Putamen (tissue), 1 donor: ENCODE data around the gene NDUFAF8.

ENCODE experiments used
- DNase-seq: peaks from one replicate; pipeline ENCODE4 v3.0.0-alpha.2; 2016; ENCODE audit warnings: low spot score

The NDUFAF8 gene

DNA sequence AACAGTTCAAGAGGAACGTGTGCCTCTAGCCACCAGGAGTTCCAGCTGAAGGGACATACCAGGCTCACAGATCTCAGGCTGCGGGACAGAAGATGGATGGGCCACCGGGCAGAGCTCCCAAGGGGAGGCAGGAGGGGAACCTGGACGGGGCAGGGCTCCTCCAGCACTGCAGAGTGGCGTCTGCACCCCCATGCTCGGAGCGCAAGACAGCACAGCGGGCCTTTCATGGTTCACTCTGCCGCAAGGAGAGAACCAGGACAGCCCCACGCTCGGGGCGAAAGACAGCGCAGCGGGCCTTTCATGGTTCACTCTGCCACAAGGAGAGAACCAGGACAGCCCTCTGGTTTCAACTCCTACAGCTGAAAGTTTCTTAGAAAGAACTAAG lies 35.3 kb downstream of the NDUFAF8 start:
- no peak for DNase-seq

DNA sequence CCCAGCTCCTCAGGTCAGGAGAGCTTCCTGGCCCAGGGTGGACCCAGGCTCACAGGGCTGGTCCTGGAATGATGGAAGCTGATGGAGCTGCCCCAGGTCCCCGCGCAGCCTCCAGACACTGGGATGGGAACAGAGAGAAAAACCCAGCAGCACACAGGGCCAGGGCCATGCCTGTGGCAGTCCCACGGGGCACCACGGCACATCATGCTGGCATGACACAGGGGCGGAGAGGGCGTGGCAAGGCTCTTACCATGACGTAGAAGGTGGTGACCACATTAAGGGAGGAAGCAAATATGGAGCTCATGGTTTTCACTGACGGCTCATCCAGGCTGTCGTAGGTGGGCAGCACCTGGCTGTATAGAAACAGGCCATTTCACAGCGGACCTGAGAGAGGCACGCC lies 37.7 kb downstream of the NDUFAF8 start:
- no peak for DNase-seq

- DNase-seq: no peak
Measured at GRCh38 chr17:81277421-81277820, 38.3 kb downstream of the NDUFAF8 start.

- DNase-seq: no peak
Measured at GRCh38 chr17:81277946-81278693, 39.0 kb downstream of the NDUFAF8 start.

DNA sequence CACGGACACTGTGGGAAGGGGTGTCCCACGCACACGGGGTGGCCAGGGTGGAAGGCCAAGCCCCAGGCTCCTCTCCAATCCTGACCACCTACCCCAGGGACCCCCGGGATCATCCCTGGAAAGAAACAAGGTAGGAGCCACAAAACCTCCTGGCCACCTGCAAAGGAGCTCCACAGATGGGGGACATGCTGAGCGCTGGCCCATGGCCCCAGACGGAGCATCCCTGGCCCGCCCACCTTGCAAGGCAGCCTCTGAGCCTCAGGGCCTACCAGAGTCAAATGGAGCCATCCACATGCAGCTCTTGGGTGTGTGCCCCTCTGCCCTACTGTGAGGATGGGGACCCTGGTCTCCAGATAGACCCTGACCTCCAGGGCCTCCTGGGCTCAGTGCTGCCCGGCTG lies 39.7 kb downstream of the NDUFAF8 start:
- DNase-seq: no peak

- no peak for DNase-seq
Measured at GRCh38 chr17:81279278-81280275, 40.5 kb downstream of the NDUFAF8 start.

GRCh38 chr17:81280571-81280970 lies 41.5 kb downstream of the NDUFAF8 start:
- DNase-seq: no peak

- DNase-seq: no peak
Measured at GRCh38 chr17:81282141-81282540, 43.0 kb downstream of the NDUFAF8 start.

DNA sequence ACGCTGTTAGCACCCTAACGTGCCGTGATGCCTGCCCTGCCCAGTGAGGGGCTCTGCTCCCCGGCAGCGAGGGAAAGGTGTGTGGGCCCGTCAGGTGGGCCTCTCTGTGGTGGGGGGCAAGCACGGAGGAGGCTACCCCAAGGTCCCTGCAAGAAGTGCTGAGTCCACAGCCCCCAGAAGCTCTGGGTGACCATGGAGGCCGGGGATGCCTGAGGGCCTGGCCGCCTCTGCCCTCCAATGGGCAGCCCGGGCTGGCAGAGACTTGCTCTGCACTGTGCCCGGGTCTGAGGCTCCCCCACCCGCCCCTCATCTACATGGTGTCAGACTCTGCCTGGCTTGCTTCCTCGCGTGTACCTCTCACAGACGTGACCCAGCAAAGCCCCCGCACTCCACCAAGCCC lies 43.8 kb downstream of the NDUFAF8 start:
- no peak for DNase-seq

DNA sequence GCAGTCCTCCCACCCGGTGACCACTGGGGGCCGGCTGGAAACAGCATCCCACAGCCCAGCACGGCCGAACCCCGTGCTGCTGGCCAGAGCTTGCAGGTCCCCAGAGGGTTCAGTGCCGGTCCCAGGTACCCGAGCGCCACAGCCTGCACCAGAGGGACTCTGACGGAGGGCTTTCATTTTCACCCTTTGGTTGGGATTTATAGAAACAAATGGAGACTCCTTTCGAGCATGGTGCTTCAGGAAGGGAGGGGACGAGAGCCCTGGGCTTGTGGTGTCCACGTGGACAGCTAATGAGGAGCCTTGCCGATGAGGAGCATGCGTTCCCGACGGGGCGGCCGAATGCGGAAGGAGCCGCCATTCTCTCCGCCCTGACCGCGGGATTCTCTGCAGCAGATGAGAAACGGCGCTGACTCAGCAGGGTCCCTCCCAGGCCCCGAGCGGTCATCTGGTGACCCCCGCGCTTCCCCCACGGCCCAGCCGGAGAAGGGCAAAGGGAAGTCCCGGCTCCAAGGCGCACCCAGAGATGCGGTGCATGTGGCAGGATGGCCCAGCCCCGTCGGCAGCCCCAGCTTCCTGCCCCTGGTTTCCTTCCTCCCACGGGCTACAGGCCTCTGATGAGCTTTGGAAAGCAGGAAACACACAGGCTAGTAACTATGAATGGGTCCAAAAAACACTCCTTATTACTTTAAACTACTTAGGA lies 46.2 kb downstream of the NDUFAF8 start:
- DNase-seq: no peak

DNA sequence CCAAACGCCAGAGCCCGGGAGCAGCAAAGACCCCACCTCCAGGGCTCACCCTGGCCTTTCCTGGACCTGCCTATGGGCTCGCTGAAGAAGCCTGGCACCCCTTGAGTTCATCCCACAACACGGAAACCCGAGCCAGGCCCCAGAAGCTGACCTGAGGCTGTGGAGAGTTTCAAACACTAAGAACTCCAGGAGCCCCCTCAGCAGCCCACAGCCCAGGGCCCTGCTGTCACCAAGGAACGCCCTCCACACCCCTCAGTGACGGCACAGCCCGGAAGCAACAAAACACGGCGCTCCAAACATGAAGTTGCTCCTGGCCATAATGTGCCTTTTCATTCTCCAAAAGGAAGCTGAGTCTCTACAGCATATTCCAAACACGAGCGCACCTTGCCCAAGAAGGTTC lies 46.8 kb downstream of the NDUFAF8 start:
- no peak for DNase-seq

DNA sequence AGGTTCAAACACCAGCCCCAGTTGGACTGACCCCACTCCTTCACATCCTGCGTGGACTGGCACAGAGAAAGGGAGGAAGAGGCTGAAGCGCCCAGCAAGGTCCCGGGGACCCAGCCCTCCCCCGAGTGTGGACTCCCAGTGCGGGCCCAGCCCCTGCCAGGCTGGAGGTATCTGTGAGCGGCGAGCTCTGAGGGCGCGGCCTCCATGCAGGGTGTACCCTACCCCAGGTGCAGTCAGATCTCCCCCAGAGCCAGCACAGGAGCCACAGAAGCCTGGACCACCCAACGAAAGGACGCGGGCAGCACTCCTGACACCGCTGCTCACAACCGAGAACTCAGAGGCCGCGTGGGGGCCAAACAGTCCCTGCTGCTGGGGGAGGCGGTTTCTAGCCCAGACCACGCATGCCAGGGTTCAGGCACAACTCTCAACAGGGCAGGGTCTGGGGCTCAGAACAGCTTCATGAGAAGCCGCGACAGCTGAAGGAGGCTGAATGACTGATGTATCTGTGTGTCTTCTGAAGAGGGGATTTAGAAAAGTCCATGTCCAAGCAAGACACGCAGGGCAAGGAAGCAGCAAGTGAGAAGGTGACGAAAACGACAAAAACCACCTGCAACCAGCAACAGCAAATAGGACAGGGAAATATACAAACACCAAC lies 47.5 kb downstream of the NDUFAF8 start:
- DNase-seq: no peak

- DNase-seq: no peak
Measured at GRCh38 chr17:81287152-81287551, 48.0 kb downstream of the NDUFAF8 start.

GRCh38 chr17:81287741-81288430 lies 48.8 kb downstream of the NDUFAF8 start:
- no peak for DNase-seq

- no peak for DNase-seq
Measured at GRCh38 chr17:81288715-81289114, 49.6 kb downstream of the NDUFAF8 start.

GRCh38 chr17:81289627-81290026 lies 50.5 kb downstream of the NDUFAF8 start:
- DNase-seq: no peak

DNA sequence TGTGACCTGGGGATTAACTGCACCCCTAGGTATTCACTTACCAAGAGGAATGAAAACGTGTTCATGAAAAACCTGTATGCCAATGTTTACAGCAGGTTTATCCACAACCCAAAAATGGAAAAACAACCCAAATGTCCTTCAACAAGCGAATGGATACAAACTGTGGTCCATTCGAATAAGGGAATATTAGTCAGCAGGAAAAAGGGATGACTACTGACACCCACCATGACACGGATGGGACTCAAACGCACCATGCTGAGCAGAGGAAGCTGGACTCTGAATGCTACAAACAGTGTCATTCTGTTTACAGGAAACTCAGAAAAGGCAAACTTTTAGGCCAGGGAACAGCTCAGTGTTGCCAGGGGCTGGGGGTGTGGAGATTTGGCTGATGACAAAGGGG lies 51.1 kb downstream of the NDUFAF8 start:
- DNase-seq: no peak
